Stimulated activated CD8-positive, alpha-beta memory T cell treated with anti-CD3 and anti-CD28 coated beads, Interleukin-7, amount 100 ng/mL, for 48 hours (primary cell): ENCODE measurements around the gene GRIK3.

Experiments used
- DNase-seq, 2 donors: peaks; one replicate each; pipeline ENCODE4 v3.0.0-alpha.2; 2020; ENCODE audit warnings: low read depth in 1 of 2; ENCODE audit errors: extremely low read depth in 1 of 2

Gene GRIK3

DNA sequence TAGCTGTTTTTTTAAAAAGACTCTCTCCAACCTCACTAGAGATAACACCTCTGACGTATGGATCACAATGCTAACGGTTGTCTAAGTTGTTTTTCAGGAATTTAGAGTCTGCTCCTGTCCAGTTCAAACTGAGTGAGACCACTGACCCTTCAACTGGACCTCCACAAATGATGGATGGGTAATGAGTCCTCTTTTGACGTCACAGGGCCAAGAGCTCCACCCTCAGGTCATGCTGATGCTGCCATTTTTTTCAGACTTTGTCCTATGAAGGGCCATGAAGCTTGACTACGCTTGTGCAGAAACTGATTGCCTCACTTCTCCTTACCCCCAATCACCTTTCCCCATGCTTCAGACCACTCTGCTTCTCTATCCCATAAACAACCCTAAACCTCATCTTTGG lies 16.6 kb downstream of the GRIK3 start:
- DNase-seq: no peak

DNA sequence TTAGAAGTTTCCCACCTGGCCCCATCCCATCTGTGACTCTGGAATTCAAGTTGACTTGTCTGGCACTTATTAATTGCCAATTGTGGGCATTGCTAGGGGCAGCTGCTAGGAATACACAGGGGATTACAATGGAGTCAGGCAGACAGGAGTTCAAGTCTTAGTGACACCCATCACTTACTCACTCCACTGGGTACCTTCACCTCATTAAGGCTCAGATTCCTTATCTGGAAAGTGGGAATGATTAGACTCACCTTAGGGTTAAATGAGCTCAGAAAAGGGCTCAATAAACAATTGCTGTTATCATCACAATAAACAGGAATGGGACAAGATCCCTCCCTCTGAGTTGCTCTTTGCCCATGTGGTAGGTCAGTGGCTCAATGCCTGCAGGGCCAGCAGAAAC lies 18.2 kb downstream of the GRIK3 start:
- no peak for DNase-seq

DNA sequence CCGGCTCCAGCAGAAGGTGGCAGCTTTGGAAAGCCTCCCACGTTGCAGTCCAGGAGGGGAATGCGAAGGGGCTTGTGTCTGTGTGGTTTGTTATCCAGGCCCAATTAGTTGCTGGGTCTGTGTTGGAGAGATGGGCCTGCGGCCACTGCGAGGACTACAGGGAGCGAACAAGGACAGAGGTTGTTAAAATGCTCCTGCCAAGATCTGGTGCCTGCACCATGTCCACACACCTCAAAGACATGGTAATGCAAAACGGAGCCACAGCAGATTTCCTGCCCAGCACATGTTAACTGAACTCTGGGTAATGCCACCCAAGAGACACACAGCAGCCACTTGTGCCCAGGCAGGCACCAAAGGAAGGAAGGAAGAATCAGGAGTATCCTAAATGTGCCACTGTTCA lies 18.6 kb downstream of the GRIK3 start:
- no peak for DNase-seq

DNA sequence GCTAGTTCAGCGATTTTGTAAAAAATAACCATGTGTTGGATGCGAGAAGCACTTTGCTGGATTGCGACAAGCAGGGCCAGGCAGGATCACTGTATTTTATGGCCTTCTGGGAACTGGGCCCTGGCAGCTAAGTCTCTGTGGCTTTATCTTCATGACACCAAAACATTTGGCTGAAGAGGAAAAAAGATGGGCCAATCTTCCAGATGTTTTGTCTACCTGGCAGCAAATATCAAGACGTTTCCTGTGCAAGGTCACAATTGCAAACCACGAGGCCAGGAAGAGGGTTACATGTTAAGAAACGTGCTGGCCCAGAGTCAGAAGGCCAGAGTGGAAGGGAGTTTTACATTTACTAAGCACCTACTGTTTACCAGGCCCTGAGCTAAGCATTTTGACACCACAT lies 22.1 kb downstream of the GRIK3 start:
- DNase-seq: no peak

DNA sequence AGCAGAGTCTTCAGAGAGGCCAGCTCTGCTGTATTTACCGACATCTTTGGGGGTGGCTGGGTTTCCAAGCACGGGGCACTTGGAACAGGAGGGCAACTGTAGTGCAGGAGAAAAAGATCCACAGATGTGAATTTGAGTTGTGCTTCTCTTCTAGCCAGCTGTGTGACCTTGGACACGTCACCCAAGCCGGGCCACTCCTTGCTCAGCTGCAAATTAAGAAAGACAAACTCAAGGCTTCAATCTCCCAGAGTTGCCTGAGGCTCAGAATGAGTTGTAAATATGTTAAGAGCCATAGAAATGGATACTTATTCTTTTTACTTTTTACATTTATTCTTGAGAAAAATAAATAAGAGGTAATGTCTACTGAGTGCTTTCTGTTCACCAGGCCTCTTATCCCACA lies 24.3 kb downstream of the GRIK3 start:
- DNase-seq: no peak

DNA sequence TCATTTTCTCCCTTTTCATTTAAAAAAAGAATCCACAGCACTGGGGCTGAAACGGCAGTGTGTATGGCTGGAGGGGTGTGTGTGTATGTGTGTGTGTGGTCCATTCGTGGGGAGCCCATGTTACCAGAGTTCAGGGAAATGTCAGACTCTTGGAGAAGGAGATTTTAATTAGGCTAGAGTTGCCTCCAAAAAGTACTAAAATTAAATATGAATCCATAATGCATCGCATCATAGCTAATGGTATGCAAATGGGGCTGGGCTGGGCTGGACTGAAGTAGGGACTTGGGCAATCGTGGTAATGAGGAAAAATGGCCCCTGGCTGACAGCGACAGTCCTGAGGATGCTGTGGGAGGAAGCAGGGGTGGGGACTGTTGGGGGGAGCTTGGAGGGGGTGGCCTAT lies 24.8 kb downstream of the GRIK3 start:
- DNase-seq: no peak

DNA sequence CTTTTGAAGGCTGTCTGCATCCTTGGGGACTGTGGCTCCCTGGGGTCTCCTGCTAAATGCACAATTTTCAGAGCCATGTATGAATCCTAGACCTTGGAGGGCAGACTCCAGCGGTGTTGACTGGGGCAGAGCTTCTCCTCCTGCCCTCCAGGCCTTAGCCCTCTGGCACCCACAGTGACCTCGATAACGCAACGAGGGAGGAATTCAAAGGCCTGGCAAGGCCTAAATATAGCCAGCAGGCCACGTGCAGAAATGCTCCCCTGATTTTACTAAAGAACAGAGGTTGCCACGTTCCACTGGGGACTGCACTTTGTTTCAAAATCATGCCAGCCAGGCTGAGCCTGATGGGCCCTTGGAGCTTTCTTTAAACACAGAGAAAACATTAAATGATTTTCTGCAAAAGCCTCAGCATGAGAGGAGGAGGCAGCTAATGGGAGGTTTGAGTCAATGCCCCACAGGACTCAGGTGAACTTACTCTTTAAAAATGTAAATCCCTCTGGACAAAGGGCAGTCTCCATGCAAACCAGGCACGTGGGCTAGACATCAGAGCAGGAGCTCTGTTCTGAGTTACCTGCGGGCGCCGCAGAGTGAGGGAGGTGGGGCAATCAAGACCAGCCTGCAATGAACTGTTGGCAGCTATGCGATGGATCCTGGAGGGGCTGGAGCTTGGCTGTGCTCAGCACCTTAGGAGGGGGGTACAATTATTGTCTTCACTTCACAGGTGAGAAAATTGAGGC lies 28.0 kb downstream of the GRIK3 start:
- no peak for DNase-seq

DNA sequence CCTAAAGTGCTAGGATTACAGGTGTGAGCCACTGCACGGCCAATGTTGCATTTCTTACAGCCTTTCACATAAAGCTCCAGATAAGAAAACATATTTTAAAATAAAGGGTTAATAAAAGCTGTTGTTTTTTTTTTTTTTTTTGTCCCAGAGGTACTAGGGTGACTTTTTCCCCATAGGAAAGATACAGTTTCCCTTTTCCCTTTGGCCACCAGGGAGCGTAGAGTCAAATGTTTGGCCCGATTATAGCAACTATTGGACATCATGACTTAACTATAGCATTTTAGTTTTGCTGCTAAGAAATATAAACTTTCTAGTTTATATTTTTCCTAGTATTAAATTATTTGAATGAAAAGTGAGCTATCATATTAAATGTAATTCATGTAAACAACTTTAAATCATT lies 31.4 kb downstream of the GRIK3 start:
- no peak for DNase-seq

DNA sequence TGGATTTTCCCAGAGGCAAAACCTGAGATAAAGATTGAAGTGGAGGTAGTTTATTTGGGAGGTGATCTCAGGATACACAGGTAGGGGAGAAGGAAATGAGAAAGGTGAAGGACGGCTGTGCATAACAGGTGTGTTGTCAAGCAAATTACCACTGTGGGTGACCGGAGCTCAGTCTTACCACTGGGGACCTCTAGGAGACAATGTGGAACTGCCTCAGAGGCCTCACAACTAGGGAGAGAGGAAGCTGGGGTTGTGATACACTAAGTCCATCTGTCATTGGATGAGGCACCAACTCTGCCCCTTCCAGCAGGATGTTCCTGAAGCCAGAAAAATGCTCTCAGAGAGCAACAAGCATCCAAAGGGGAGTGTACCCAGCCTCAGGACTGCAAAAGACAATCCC lies 32.6 kb downstream of the GRIK3 start:
- no peak for DNase-seq

DNA sequence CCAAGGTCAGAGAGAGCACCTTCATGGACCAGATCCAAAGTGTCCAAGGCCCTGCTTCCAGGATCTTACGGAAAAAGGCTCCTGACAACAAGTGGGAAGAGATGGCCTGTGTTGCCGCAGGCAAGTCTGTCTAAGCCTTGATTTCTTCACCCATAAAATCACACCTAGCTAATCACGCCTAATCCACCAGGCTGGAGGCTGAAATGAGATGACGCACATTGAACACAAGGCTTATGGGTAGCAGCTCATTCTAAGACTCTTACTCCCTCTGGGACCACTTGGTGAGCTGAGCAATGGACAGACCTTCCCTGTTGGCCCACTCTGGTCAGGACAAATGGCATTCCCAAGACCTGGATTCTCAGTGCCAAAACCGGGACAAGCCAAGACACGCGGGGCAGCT lies 38.2 kb downstream of the GRIK3 start:
- no peak for DNase-seq

DNA sequence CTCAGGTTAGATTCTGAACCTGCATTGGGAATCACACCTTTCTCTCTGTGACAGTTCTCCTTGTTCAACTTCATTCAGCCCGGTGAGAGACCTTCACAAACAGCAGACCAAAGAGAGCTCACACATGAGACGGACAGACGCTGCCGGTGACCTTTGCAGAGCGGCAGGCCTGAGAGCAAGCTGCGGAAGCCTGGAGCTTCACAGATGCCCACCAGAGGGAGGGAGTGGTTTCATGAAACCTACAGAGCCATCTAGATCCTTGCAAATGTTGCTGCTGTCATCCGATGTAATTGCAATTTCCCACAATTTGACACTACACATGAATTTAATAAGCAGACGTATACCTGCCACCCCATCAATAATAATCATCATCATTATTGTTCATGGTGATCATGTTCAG lies 39.4 kb downstream of the GRIK3 start:
- DNase-seq: no peak

DNA sequence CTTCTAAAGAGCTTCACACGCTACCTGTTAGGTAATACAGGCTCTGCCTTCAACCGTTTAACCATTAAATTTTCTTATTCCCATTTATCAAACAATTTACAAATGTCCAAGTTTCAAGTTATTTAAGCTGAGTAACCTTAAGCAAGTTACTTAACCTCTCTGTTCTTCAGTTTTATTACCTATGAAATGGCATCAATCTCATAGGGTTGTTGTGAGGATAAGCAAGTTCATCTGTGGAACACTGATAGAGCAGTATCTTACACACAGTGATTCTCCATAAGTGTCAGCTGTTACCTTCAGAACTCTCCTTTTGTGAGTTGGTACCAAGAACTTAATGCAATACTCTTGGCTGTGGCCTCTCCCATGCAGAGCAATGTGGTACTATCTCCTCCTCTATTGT lies 40.0 kb downstream of the GRIK3 start:
- DNase-seq: no peak

DNA sequence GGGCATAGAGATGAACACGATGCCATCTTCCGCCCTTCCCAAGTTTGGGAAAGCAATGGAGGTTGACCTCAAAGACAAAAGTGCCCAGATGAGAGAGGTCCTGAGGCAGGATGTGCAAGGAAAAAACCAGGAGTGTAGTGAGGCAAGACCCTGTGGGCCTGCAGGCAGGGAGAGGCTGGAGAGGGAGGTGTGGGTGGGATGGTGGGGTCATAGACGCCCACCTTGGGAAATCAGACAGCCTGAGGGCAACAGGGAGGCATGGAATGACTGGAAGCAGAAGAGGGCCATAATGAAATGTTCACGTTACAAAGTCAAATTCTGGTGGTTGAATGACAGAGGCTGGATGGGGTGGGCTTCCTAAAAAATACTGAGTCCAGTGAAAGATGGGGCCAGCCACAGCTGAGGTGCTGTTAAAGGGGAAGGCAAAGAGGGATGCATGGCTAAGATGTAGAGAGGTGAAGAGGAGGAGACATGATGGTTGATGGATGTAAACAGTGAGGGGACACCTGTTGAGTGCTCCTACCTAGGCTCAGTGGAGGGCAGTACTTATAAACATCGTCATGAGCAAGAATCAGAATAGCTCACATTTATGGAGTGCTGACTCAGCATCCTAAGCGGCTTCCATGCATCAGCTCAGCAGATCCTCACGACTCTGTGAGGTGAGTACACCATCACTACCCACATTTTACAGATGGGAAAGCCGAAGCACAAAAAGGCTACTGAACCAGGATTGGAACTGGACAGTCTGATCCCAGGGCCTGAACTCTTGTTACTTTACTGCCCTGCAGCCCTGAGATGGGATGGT lies 42.0 kb downstream of the GRIK3 start:
- no peak for DNase-seq

DNA sequence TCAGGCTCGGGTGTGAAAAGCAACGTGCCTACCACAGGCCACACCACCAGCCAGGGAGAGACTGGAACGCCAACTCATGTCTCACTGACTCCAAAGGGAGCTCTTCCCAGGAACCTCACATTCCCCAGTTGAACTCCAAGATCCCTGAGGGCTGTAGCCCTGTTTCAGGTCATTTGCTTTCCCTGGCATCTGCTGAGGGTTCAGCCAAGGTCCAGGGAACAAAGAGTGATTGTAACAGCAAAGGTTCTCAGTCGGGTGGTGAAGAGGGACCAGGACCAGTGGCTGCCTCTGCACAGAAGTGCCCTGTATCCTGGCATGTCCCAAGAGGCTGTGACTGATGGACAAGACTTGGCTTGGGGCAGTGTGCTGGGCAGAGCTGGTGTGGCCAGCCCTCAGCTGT lies 42.8 kb downstream of the GRIK3 start:
- no peak for DNase-seq

DNA sequence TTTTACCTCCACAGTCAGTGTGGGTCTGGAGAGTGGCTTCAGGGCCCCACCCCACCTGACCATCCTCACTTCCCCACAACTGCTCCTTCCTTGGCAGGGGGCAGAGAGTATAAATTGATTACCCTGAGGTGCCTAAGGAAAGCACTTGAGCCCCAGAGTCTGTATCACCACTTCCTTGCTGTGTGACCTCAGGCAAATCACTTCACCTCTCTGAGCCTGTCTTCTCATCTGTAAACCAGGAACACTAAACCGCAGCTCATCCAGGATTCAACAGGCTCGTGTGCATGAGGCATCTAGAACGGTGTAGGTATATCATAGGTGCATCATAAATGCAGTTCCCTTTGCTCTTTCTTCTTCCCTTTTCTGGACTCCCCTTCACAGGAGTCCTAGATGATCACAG lies 43.4 kb downstream of the GRIK3 start:
- DNase-seq: no peak

DNA sequence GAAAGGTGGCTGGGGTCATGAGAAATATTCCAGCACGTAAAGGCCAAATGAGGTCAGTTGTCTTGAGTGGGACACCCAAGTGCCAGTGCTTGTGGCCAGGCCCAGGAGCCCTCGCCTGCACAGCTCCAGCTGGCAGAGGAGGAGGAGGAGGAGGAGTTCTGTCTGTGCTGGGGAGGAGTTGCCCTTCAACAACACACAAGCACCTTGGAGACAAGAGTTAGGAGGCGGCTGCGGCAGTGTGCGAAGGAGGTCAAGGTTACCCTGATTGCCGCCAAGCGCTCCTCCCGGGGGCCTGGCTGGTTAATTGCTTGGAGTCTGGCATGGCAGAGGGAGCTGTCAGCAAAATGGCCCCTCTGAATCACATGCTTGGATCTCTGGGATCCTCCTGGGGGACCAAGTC lies 45.1 kb downstream of the GRIK3 start:
- no peak for DNase-seq

DNA sequence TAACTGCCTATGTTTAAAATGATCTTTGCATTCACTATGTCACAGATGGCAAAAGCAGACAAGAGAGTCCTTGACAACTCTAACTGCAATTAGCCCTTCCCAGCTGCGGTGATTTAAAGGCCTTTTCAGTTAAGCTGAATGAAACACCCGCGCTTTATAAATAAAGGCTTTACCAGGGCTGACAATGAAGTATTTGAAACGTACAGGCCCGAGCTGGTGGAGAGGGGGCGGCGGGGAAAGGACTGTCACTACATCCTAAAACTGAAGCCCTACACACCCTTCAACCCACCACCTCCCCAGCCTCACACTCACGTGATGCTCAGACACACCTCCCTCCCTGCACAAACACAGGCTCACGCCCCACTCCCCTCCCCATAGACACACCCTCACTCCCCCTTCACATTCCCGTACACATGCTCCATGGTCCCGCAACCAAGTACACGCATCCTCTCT lies 45.5 kb downstream of the GRIK3 start:
- no peak for DNase-seq

DNA sequence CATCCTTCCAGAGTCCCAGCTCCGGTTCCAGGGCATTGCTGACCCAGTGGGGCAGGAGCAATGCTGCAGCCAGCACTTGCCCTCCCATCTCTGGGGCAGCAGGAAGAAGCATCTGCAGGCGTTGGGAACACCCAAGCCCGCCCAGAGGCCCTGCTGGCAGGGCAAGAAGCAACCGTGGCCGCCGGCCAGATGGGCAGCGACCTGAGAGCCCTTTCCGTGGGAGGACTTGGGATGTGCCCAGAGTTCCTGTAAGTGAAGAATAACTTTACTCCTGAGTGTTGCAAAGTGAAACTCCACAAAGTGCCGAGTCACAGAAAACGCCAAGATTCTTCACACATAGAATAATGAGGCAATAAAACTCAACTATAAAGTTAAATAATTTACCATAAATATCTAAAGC lies 46.0 kb downstream of the GRIK3 start:
- DNase-seq: no peak

DNA sequence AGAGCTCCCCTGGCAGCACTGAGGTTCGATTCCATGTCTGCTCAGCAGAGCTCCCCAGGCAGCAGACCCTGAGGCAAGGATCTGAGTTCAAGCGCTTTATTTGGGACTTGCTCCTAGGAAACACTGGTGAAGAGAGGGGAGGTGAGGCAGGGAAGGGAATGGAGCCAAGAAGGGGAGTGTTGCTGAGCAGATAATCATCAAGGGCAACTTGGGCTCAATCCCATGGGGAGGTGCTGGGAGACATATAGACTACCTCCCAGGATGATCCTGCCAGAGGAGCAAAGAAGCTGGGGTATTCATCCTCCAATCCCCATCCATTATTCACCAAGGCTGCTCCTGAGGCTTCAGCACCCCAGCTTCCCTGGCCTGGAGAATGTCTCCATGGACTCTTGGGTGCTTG lies 47.0 kb downstream of the GRIK3 start:
- no peak for DNase-seq

DNA sequence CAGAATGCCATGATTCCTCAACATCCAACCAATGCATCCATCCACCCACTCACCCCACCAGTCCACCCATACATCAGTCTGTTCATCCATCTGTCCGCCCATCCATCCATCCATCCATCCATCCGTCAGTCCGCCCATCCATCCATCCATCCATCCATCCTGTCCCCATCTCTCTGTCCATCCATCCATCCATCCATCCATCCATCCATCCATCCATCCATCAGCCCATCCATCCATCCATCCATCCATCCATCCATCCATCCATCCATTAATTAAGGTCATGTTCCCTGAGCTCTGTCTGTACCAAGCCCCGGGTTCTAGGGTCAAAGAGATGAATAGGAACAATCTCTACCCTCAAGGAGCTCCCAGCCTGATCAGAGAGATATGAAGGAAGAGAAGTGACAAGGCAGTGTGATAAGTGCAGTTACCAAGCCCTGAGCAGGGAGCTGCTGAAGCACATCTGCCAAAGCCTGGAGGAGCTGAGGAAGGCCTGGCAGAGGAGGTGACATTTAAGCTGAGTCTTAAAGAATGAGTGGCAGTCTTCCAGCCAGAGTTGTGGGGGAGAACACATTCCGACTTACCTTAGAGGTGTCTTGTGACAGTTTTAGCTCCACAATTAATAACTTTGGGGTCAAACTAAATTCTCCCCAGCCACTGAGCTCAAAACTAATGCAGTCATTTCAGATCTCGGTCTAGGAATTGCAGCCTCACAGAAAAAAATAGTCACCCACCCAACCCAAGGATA lies 47.9 kb downstream of the GRIK3 start:
- DNase-seq: no peak

DNA sequence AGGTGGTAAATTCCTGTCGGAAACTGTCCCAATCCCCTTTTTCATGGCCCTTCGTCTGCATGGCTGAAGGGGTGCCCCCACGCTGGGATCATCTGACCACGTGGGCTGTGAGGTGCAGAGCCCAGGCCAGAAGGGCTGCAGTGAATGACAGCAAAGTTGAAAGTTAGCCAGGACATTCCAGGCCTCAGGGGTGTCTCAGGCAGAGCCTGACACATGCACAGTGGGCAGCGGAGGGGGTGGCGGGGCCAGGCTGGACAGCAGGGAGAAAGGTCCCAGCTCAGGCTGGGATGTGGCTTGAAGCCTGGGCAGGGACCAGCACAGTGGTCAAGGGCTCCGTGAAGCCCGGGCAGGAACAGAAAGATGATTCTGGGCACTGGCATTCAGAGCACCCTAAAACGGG lies 49.6 kb downstream of the GRIK3 start:
- DNase-seq: no peak

DNA sequence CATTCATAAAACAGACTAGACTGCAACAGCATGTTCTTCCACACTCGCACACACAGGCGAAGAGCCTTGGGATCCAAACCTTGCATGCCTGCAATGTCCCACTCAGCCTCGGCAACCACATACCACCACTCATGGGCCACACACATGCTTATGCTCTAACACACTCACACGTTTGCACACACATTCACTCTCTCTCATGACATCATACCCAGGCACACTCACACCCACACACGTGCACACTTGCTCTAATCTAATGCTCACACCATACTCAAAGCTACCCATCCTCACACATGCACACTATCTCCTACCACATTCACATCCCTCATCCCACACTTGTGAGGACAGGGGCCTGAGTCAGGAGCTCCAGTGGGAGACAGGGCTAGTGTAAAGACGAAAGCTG lies 50.3 kb downstream of the GRIK3 start:
- no peak for DNase-seq
